GM19328 (cell line): ENCODE results near the gene CIRBP.
"Not testable (repeated sequence)": the region's sequence is repeated elsewhere in the genome, so short reads cannot be mapped to it uniquely, and the experiment has no call there.

Experiments
- ATAC-seq: cut with Tn5 transposase; IDR thresholded peaks from one replicate; pipeline ENCODE4 v1.9.1; 2021; ENCODE audit warnings: mild to moderate bottlenecking, moderate library complexity; ENCODE audit not compliant: unreplicated experiment

The CIRBP gene

GRCh38 chr19:1308718-1309117 is 39.6 kb downstream of the CIRBP start:
- no peak for ATAC-seq

- no peak for ATAC-seq
Observed at GRCh38 chr19:1309977-1310852, 41.1 kb downstream of the CIRBP start.

- no peak for ATAC-seq
Observed at GRCh38 chr19:1310853-1311180, 41.7 kb downstream of the CIRBP start.

GRCh38 chr19:1311543-1312091 is 42.5 kb downstream of the CIRBP start:
- no peak for ATAC-seq

GRCh38 chr19:1312767-1313694 is 43.9 kb downstream of the CIRBP start:
- no peak for ATAC-seq

- no peak for ATAC-seq
Observed at GRCh38 chr19:1313695-1314613, 44.8 kb downstream of the CIRBP start.

- ATAC-seq = no peak
Observed at GRCh38 chr19:1315470-1316166, 46.5 kb downstream of the CIRBP start.

- ATAC-seq = no peak
Observed at GRCh38 chr19:1316466-1316865, 47.3 kb downstream of the CIRBP start.

- ATAC-seq = no peak
Observed at GRCh38 chr19:1317274-1318003, 48.3 kb downstream of the CIRBP start.

GRCh38 chr19:1318678-1319471 is 49.7 kb downstream of the CIRBP start:
- ATAC-seq = no peak

- not testable (repeated sequence) for ATAC-seq
Observed at GRCh38 chr19:1320282-1320650, 51.1 kb downstream of the CIRBP start.

GRCh38 chr19:1321539-1321938 is 52.4 kb downstream of the CIRBP start:
- ATAC-seq = no peak

- ATAC-seq = no peak
Observed at GRCh38 chr19:1322198-1322981, 53.3 kb downstream of the CIRBP start.

- no peak for ATAC-seq
Observed at GRCh38 chr19:1324249-1324805, 55.2 kb downstream of the CIRBP start.
